B cell (primary cell): Measurements from ENCODE around the gene SELL.

Source experiments
- CTCF ChIP-seq: fragments of 200-600 bp; IDR thresholded peaks from one replicate; pipeline ENCODE4 v1.8.0; 2022; ENCODE audit warnings: antibody characterized with exemption, mild to moderate bottlenecking
- EZH2 ChIP-seq: IDR thresholded peaks from 2 replicates; pipeline ENCODE4 v1.6.1; 2012; ENCODE audit warnings: borderline replicate concordance, low read depth, mild to moderate bottlenecking, moderate library complexity, low read length; ENCODE audit not compliant: insufficient read depth, poor library complexity, severe bottlenecking

- TF ChIP-seq CTCF, result no peak
- TF ChIP-seq EZH2, result no peak
These were observed 38.6 kb upstream of the SELL start for GRCh38 chr1:169750041-169750440.
